Measurements from ENCODE around the gene ZYG11B. TPM values are rescaled to one million over a fixed set of nuclear protein-coding genes. Genes with fewer than 3 reads are reported as not detected.
"Not testable (repeated sequence)": the region's sequence is repeated elsewhere in the genome, so short reads cannot be mapped to it uniquely, and the experiment has no call there.

The ZYG11B gene
- total and polyA plus RNA-seq, 8 donors: 23.3 to 34.6 (median 28.4) TPM

GRCh38 chr1:52836035-52836434 is 109.8 kb downstream of the ZYG11B start:
- H3K27ac ChIP-seq: no peak overlapping the region
- intact Hi-C loops (cut with DNase I): no loop called here
- H3K9me3 ChIP-seq: no peaks in the 10 kb centered on the region
- TF ChIP-seq, protein P1, sequence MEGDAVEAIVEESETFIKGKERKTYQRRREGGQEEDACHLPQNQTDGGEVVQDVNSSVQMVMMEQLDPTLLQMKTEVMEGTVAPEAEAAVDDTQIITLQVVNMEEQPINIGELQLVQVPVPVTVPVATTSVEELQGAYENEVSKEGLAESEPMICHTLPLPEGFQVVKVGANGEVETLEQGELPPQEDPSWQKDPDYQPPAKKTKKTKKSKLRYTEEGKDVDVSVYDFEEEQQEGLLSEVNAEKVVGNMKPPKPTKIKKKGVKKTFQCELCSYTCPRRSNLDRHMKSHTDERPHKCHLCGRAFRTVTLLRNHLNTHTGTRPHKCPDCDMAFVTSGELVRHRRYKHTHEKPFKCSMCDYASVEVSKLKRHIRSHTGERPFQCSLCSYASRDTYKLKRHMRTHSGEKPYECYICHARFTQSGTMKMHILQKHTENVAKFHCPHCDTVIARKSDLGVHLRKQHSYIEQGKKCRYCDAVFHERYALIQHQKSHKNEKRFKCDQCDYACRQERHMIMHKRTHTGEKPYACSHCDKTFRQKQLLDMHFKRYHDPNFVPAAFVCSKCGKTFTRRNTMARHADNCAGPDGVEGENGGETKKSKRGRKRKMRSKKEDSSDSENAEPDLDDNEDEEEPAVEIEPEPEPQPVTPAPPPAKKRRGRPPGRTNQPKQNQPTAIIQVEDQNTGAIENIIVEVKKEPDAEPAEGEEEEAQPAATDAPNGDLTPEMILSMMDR (IDR thresholded peaks at IDR 0.05): no peak
- DNase-seq (no peak), ATAC-seq (no peak)
- H3K36me3 ChIP-seq: no peaks in the 10 kb centered on the region
- H3K4me1 ChIP-seq: no peaks in the 10 kb centered on the region
- no peak overlapping the region for H3K4me3 ChIP-seq
- peaks cover 0 to 16% of the 10 kb centered on the region in 2 donors for H3K27me3 ChIP-seq

DNA sequence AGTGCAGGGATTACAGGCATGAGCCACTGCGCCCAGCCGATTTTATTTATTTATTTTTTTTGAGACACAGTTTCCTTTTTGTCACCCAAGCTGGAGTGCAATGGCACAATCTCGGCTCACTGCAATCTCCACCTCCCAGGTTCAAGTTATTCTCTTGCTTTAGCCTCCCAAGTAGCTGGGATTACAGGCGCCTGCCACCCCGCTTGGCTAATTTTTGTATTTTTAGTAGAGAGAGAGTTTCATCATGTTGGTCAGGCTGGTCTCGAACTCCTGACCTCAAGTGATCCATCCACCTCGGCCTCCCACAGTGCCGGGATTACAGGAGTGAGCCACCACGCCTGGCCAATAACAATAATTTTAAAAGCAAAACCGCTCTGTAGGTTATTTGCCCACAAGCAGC is 112.9 kb downstream of the ZYG11B start:
- H3K27me3 ChIP-seq: peaks cover 15 to 47% of the 10 kb centered on the region in 2 donors
- H3K27ac ChIP-seq; H3K36me3 ChIP-seq; intact Hi-C loops (cut with DNase I); H3K4me3 ChIP-seq; DNase-seq; H3K9me3 ChIP-seq; ATAC-seq: not testable (repeated sequence)
- peaks cover 0 to 15% of the 10 kb centered on the region in 2 donors for H3K4me1 ChIP-seq

DNA sequence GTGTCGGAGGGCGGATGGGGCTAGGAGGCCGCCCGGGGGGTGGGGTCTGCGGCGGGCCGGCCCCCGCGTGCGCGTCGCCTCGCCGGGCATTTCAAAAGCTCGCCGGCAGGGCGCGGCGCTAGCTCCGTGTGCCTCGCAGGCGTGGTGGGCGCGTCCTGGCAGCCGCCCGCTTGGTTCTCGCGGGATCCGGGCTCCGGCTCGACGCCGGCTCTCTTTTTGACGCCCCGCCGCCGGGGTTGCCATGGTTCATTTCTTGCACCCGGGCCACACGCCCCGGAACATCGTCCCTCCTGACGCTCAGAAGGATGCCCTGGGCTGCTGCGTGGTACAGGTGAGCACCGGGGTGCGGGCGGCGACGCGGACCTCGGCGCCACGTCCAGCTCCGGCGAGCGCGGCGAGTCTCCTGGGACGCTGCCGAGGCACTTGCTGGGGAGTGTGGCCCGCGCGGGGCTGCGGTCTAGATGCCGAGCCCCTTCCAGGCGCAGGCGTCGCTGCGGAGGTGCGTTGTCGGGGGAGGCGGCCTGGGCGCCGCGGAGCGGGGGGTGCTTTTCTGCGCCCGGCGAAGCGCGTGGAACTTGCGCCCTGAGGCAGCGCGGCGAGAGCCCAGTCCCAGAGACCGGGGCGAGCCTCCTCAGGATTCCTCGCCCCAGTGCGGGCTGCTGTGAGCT is 116.5 kb downstream of the ZYG11B start, which contains the start of gene ZYG11A:
TSS of gene ZYG11A (plus strand) at position 118 of the 668 bp plus-strand sequence. CDS start at position 242, 124 bp downstream.
- H3K4me3 ChIP-seq: peak within 1 kb of the TSS; percentile 17 to 31
- H3K27me3 ChIP-seq: peaks cover 15 to 76% of the 10 kb centered on the region in 2 donors
- H3K27ac ChIP-seq: no peak within 1 kb of the TSS
- peak; percentile 37 to 86 (median 66) for DNase-seq
- H3K36me3 ChIP-seq: no peaks in the 10 kb centered on the region
- no peaks in the 10 kb centered on the region for H3K9me3 ChIP-seq
- TF ChIP-seq, protein P1 (IDR thresholded peaks at IDR 0.05): peak in 1 of 2 donors; percentile 33
- H3K4me1 ChIP-seq: peaks cover 0 to 15% of the 10 kb centered on the region in 2 donors
- intact Hi-C loops (cut with DNase I): no loop called here
- peak; percentile 98 for ATAC-seq

DNA sequence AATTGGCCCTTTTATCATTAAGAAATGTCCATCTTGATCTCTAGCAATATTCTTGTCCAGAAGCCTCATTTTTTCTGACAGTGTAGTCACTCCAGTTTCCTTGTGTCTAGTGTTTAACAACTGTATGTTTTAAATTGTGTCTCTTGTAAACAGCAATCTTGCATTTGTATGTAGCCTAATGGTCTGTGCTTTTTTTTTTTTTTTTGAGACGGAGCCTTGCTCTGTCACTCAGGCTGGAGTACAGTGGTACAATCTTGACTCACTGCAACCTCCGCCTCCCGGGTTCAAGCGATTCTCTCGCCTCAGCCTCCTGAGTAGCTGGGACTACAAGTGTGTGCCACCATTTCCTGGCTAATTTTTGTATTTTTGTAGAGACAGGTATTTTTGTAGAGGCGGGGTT is 118.9 kb downstream of the ZYG11B start:
- H3K9me3 ChIP-seq; H3K27ac ChIP-seq; ATAC-seq; H3K4me3 ChIP-seq; intact Hi-C loops (cut with DNase I); H3K36me3 ChIP-seq; DNase-seq: not testable (repeated sequence)
- Histone ChIP-seq H3K27me3 (peaks cover 15 to 92% of the 10 kb centered on the region in 2 donors), H3K4me1 (peaks cover 0 to 15% of the 10 kb centered on the region in 2 donors)

- H3K4me3 ChIP-seq: no peak overlapping the region
- H3K9me3 ChIP-seq: no peaks in the 10 kb centered on the region
- ATAC-seq (no peak), DNase-seq (no peak)
- peaks cover 7 to 59% of the 10 kb centered on the region in 2 donors for H3K27me3 ChIP-seq
- intact Hi-C loops (cut with DNase I): no loop called here
- peaks cover 0 to 4% of the 10 kb centered on the region in 2 donors for H3K4me1 ChIP-seq
- H3K27ac ChIP-seq: no peak overlapping the region
- TF ChIP-seq, protein P1 (IDR thresholded peaks at IDR 0.05): no peak
- no peaks in the 10 kb centered on the region for H3K36me3 ChIP-seq
Observed at GRCh38 chr1:52848423-52848822, 122.2 kb downstream of the ZYG11B start.

GRCh38 chr1:52850951-52851350 is 124.7 kb downstream of the ZYG11B start:
- H3K9me3 ChIP-seq: no peaks in the 10 kb centered on the region
- H3K27ac ChIP-seq: no peak overlapping the region
- intact Hi-C loops (cut with DNase I): no loop called here
- H3K36me3 ChIP-seq: no peaks in the 10 kb centered on the region
- ATAC-seq (no peak), DNase-seq (no peak)
- peaks cover 0 to 33% of the 10 kb centered on the region in 2 donors for H3K27me3 ChIP-seq
- no peak overlapping the region for H3K4me3 ChIP-seq
- no peaks in the 10 kb centered on the region for H3K4me1 ChIP-seq
- TF ChIP-seq, protein P1 (IDR thresholded peaks at IDR 0.05): no peak
